Measurements from ENCODE around the gene SLC5A11.
"Not testable (repeated sequence)": the region's sequence is repeated elsewhere in the genome, so short reads cannot be mapped to it uniquely, and the experiment has no call there.

The SLC5A11 gene

GRCh38 chr16:24887472-24887871, 41.7 kb downstream of the SLC5A11 start:
- Histone ChIP-seq H3K9me3 (ENCODE audit: control insufficient read depth, insufficient read depth, low read length) (no peaks in the 10 kb centered on the region), H3K36me3 (ENCODE audit: control insufficient read depth, insufficient read depth, low read length) (no peaks in the 10 kb centered on the region), H3K27me3 (ENCODE audit: control insufficient read depth, insufficient read depth, low read length) (no peaks in the 10 kb centered on the region), H3K4me3 (ENCODE audit: low read length) (no peak overlapping the region), H3K4me1 (ENCODE audit: control insufficient read depth, insufficient read depth, low read length) (no peaks in the 10 kb centered on the region), H3K27ac (ENCODE audit: low read length) (no peak overlapping the region)
- WGBS (ENCODE audit: insufficient coverage, insufficient read length), result no CpG with 5 or more reads among the region's 2 CpGs
- no peak for DNase-seq (ENCODE audit: low read depth, low spot score)

GRCh38 chr16:24890746-24891145, 45.0 kb downstream of the SLC5A11 start:
- no peaks in the 10 kb centered on the region for H3K4me1 ChIP-seq (ENCODE audit: control insufficient read depth, insufficient read depth, low read length)
- no peaks in the 10 kb centered on the region for H3K36me3 ChIP-seq (ENCODE audit: control insufficient read depth, insufficient read depth, low read length)
- H3K9me3 ChIP-seq (ENCODE audit: control insufficient read depth, insufficient read depth, low read length), result no peaks in the 10 kb centered on the region
- no peak overlapping the region for H3K4me3 ChIP-seq (ENCODE audit: low read length)
- no peaks in the 10 kb centered on the region for H3K27me3 ChIP-seq (ENCODE audit: control insufficient read depth, insufficient read depth, low read length)
- DNase-seq (ENCODE audit: low read depth, low spot score), result no peak
- no CpG with 5 or more reads among the region's 13 CpGs for WGBS (ENCODE audit: insufficient coverage, insufficient read length)
- H3K27ac ChIP-seq (ENCODE audit: low read length), result no peak overlapping the region

GRCh38 chr16:24896439-24896838, 50.7 kb downstream of the SLC5A11 start:
- no peaks in the 10 kb centered on the region for H3K4me1 ChIP-seq (ENCODE audit: control insufficient read depth, insufficient read depth, low read length)
- no CpG with 5 or more reads among the region's 1 CpG for WGBS (ENCODE audit: insufficient coverage, insufficient read length)
- H3K36me3 ChIP-seq (ENCODE audit: control insufficient read depth, insufficient read depth, low read length), result no peaks in the 10 kb centered on the region
- H3K27me3 ChIP-seq (ENCODE audit: control insufficient read depth, insufficient read depth, low read length), result no peaks in the 10 kb centered on the region
- no peak overlapping the region for H3K4me3 ChIP-seq (ENCODE audit: low read length)
- H3K9me3 ChIP-seq (ENCODE audit: control insufficient read depth, insufficient read depth, low read length), result no peaks in the 10 kb centered on the region
- H3K27ac ChIP-seq (ENCODE audit: low read length), result no peak overlapping the region
- no peak for DNase-seq (ENCODE audit: low read depth, low spot score)

- not testable (repeated sequence) for DNase-seq (ENCODE audit: low read depth, low spot score); H3K27ac ChIP-seq (ENCODE audit: low read length); H3K9me3 ChIP-seq (ENCODE audit: control insufficient read depth, insufficient read depth, low read length); H3K36me3 ChIP-seq (ENCODE audit: control insufficient read depth, insufficient read depth, low read length); H3K27me3 ChIP-seq (ENCODE audit: control insufficient read depth, insufficient read depth, low read length); H3K4me1 ChIP-seq (ENCODE audit: control insufficient read depth, insufficient read depth, low read length); H3K4me3 ChIP-seq (ENCODE audit: low read length)
- no CpG with 5 or more reads among the region's 2 CpGs for WGBS (ENCODE audit: insufficient coverage, insufficient read length)
These were observed 51.8 kb downstream of the SLC5A11 start for GRCh38 chr16:24897522-24897921.

- no peaks in the 10 kb centered on the region for H3K27me3 ChIP-seq (ENCODE audit: control insufficient read depth, insufficient read depth, low read length)
- H3K9me3 ChIP-seq (ENCODE audit: control insufficient read depth, insufficient read depth, low read length), result no peaks in the 10 kb centered on the region
- no peak overlapping the region for H3K27ac ChIP-seq (ENCODE audit: low read length)
- H3K36me3 ChIP-seq (ENCODE audit: control insufficient read depth, insufficient read depth, low read length), result no peaks in the 10 kb centered on the region
- H3K4me1 ChIP-seq (ENCODE audit: control insufficient read depth, insufficient read depth, low read length), result no peaks in the 10 kb centered on the region
- no peak for DNase-seq (ENCODE audit: low read depth, low spot score)
- H3K4me3 ChIP-seq (ENCODE audit: low read length), result no peak overlapping the region
These were observed 54.5 kb downstream of the SLC5A11 start for GRCh38 chr16:24900230-24900629.

- no peaks in the 10 kb centered on the region for H3K9me3 ChIP-seq (ENCODE audit: control insufficient read depth, insufficient read depth, low read length)
- no peak for DNase-seq (ENCODE audit: low read depth, low spot score)
- no peaks in the 10 kb centered on the region for H3K36me3 ChIP-seq (ENCODE audit: control insufficient read depth, insufficient read depth, low read length)
- no CpG with 5 or more reads among the region's 14 CpGs for WGBS (ENCODE audit: insufficient coverage, insufficient read length)
- no peaks in the 10 kb centered on the region for H3K4me1 ChIP-seq (ENCODE audit: control insufficient read depth, insufficient read depth, low read length)
- no peak overlapping the region for H3K4me3 ChIP-seq (ENCODE audit: low read length)
- no peaks in the 10 kb centered on the region for H3K27me3 ChIP-seq (ENCODE audit: control insufficient read depth, insufficient read depth, low read length)
- H3K27ac ChIP-seq (ENCODE audit: low read length), result no peak overlapping the region
These were observed 60.5 kb downstream of the SLC5A11 start for GRCh38 chr16:24906199-24906808.

- Histone ChIP-seq H3K4me3 (ENCODE audit: low read length) (no peak overlapping the region), H3K27me3 (ENCODE audit: control insufficient read depth, insufficient read depth, low read length) (no peaks in the 10 kb centered on the region), H3K36me3 (ENCODE audit: control insufficient read depth, insufficient read depth, low read length) (no peaks in the 10 kb centered on the region), H3K27ac (ENCODE audit: low read length) (no peak overlapping the region), H3K9me3 (ENCODE audit: control insufficient read depth, insufficient read depth, low read length) (no peaks in the 10 kb centered on the region), H3K4me1 (ENCODE audit: control insufficient read depth, insufficient read depth, low read length) (no peaks in the 10 kb centered on the region)
- DNase-seq (ENCODE audit: low read depth, low spot score), result no peak
- no CpG with 5 or more reads among the region's 10 CpGs for WGBS (ENCODE audit: insufficient coverage, insufficient read length)
These were observed 61.1 kb downstream of the SLC5A11 start for GRCh38 chr16:24906901-24907300.

- no peaks in the 10 kb centered on the region for H3K9me3 ChIP-seq (ENCODE audit: control insufficient read depth, insufficient read depth, low read length)
- H3K4me1 ChIP-seq (ENCODE audit: control insufficient read depth, insufficient read depth, low read length), result no peaks in the 10 kb centered on the region
- H3K4me3 ChIP-seq (ENCODE audit: low read length), result no peak overlapping the region
- no CpG with 5 or more reads among the region's 10 CpGs for WGBS (ENCODE audit: insufficient coverage, insufficient read length)
- no peak for DNase-seq (ENCODE audit: low read depth, low spot score)
- H3K27ac ChIP-seq (ENCODE audit: low read length), result no peak overlapping the region
- no peaks in the 10 kb centered on the region for H3K27me3 ChIP-seq (ENCODE audit: control insufficient read depth, insufficient read depth, low read length)
- no peaks in the 10 kb centered on the region for H3K36me3 ChIP-seq (ENCODE audit: control insufficient read depth, insufficient read depth, low read length)
These were observed 63.0 kb downstream of the SLC5A11 start for GRCh38 chr16:24908716-24909115.

GRCh38 chr16:24909856-24910255, 64.1 kb downstream of the SLC5A11 start:
- H3K4me3 ChIP-seq (ENCODE audit: low read length), result no peak overlapping the region
- no peaks in the 10 kb centered on the region for H3K9me3 ChIP-seq (ENCODE audit: control insufficient read depth, insufficient read depth, low read length)
- H3K36me3 ChIP-seq (ENCODE audit: control insufficient read depth, insufficient read depth, low read length), result no peaks in the 10 kb centered on the region
- H3K27ac ChIP-seq (ENCODE audit: low read length), result no peak overlapping the region
- no peaks in the 10 kb centered on the region for H3K27me3 ChIP-seq (ENCODE audit: control insufficient read depth, insufficient read depth, low read length)
- H3K4me1 ChIP-seq (ENCODE audit: control insufficient read depth, insufficient read depth, low read length), result no peaks in the 10 kb centered on the region
- no peak for DNase-seq (ENCODE audit: low read depth, low spot score)
- WGBS (ENCODE audit: insufficient coverage, insufficient read length), result no CpG with 5 or more reads among the region's 5 CpGs

GRCh38 chr16:24915019-24915418, 69.3 kb downstream of the SLC5A11 start:
- no CpG with 5 or more reads among the region's 2 CpGs for WGBS (ENCODE audit: insufficient coverage, insufficient read length)
- DNase-seq (ENCODE audit: low read depth, low spot score), result no peak
- Histone ChIP-seq H3K27me3 (ENCODE audit: control insufficient read depth, insufficient read depth, low read length) (no peaks in the 10 kb centered on the region), H3K36me3 (ENCODE audit: control insufficient read depth, insufficient read depth, low read length) (peaks cover 2% of the 10 kb centered on the region; the same call in 1 of the 2 replicates), H3K27ac (ENCODE audit: low read length) (no peak overlapping the region), H3K9me3 (ENCODE audit: control insufficient read depth, insufficient read depth, low read length) (no peaks in the 10 kb centered on the region), H3K4me1 (ENCODE audit: control insufficient read depth, insufficient read depth, low read length) (no peaks in the 10 kb centered on the region), H3K4me3 (ENCODE audit: low read length) (no peak overlapping the region)

- WGBS (ENCODE audit: insufficient coverage, insufficient read length), result no CpG with 5 or more reads among the region's 8 CpGs
- no peak for DNase-seq (ENCODE audit: low read depth, low spot score)
- peaks cover 4% of the 10 kb centered on the region for H3K36me3 ChIP-seq (ENCODE audit: control insufficient read depth, insufficient read depth, low read length)
- no peaks in the 10 kb centered on the region for H3K4me1 ChIP-seq (ENCODE audit: control insufficient read depth, insufficient read depth, low read length)
- no peak overlapping the region for H3K27ac ChIP-seq (ENCODE audit: low read length)
- no peak overlapping the region for H3K4me3 ChIP-seq (ENCODE audit: low read length)
- no peaks in the 10 kb centered on the region for H3K27me3 ChIP-seq (ENCODE audit: control insufficient read depth, insufficient read depth, low read length)
- no peaks in the 10 kb centered on the region for H3K9me3 ChIP-seq (ENCODE audit: control insufficient read depth, insufficient read depth, low read length)
These were observed 69.8 kb downstream of the SLC5A11 start for GRCh38 chr16:24915576-24915975.
